Activated CD8-positive, alpha-beta memory T cell treated with anti-CD3 and anti-CD28 coated beads, Interleukin-2, amount 50 U/mL, for 24 hours (primary cell): ENCODE results near the gene ABCG2.
"Not testable (repeated sequence)": the region's sequence is repeated elsewhere in the genome, so short reads cannot be mapped to it uniquely, and the experiment has no call there.

ENCODE experiments used
- DNase-seq: peaks from one replicate; pipeline ENCODE4 v3.0.0-alpha.2; 2020; ENCODE audit errors: extremely low read depth

ABCG2 gene

DNA sequence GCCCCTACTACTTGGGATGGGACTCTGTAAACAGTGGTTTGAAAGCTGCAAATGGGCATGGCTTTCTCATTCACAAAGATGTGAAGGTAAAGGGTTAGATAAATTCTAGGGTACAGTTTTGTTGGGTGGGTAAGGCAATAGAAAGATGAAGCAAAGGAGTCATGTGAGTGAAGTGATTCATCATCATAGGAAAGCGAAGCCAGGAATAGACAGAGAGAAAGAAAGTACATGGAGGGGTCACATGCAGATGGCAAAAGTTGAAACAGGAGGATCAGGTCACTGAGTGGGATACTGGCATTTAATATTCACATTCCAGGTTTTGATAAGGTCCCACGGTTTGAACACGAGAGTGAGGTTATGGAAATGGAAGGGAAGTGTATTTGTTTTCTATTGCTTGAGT, 8.2 kb upstream of the ABCG2 start:
- no peak for DNase-seq

DNA sequence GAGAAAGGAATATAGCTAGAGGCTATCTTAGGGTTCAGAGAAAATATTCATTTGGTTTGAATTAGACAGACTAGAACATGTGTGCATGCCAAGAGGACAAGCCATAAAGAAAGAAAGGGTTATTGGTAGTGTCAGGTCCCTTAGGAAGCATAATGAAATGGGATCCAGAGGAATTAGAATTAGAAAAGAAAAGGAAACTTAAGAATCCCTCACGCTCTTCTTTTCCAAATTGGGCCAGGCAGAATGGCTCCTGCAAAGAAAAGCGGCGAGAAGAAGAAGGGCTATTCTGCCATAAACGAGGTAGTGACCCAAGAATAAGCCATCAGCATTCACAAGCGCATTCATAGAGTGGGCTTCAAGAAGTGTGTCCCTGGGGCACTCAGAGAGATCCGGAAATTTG, 4.9 kb upstream of the ABCG2 start:
- DNase-seq, result no peak

DNA sequence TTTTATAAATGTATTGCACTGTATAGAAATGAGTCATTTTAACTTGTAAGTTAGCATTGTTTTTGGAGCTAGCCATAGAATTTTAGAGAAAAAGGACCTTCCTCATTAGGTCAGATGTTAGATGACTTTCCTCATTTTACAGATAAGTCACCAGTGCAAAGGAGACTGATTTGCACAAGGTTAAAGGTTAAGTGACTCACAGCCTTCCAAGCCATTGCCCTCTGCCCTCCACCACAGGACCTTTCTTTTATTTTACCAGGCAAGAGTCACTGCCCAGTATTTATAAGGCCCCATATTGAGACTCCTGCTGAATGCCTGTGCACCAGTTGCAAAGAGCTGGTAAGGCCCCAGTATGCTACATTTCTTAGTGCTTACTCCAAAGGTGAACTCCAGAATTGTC, 4.2 kb upstream of the ABCG2 start:
- no peak for DNase-seq

DNA sequence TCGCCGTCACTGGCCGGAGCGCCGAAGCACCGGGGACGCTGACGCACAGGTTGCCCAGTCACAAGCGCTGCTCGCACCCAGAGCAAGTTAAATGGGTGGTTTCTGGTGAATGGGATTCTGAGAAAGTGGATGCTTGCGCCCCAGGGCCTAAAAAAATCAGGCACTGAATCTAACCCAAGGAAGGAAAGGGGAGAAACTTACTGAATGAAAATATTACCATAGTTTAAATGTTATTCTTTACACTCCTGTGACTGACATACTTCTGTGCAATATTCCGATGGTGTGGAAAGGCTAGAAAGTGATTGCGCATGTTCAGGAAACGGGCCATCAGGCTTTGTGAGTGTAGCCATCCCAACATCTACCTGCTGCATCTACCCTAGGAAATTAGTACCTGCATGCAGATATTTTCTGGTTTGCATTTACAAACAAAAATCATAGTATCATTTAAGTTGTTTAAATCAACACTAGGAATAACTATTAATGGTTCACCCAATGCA, 838 bp upstream of the ABCG2 start:
- DNase-seq, result no peak

DNA sequence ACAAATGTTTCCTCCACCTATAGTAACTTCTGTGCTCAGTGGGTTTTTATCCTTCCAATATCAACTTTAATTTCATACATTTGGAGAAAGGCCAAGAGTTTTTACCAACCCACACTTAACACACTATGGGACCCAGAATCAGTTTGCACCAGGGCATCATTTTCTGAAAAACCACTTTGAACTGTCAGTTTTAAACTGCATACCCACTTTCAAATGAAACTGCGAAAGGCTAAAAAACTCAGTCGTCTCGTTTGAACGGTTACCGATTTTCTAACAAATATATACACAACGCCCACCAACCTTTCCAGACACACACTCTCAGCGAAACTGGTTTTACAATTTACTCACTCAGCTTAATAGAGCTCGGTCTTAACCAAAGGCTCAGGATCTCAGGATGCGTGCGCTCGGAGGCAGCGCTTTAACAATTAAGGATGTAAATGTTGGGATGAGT, 376 bp downstream of the ABCG2 start:
- no peak for DNase-seq

DNA sequence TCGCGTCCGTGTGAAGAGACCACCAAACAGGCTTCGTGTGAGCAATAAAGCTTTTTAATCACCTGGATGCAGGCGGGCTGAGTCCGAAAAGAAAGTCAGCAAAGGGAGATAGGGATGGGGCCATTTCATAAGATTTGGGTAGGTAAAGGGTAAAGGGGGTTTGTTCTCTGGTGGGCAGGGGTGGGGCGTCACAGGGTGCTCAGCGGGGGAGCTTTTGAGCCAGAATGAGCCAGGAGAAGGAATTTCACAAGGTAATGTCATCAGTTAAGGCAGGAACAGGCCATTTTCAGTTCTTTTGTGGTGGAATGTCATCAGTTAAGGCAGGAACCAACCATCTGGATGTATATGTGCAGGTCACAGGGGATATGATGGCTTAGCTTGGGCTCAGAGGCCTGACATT, 6.1 kb downstream of the ABCG2 start:
- not testable (repeated sequence) for DNase-seq

DNA sequence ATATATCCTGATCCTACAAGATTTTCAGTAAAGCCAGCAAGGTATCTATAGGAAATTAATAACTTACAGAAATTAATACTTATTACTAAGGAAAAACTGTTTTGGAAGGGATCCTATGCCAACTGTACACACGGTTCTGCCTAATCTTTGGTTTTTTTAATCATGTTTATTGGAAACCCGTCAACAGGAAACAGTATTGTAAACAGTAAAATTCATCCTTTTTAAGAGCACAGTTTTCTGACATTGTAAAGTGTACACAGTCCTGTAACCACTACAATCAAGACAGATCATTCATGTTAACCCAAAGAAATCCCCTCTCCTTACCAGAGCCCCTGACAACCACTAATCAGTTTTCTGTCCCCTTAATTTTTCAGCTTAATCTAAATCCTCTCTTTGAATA, 9.9 kb downstream of the ABCG2 start:
- DNase-seq, result no peak

DNA sequence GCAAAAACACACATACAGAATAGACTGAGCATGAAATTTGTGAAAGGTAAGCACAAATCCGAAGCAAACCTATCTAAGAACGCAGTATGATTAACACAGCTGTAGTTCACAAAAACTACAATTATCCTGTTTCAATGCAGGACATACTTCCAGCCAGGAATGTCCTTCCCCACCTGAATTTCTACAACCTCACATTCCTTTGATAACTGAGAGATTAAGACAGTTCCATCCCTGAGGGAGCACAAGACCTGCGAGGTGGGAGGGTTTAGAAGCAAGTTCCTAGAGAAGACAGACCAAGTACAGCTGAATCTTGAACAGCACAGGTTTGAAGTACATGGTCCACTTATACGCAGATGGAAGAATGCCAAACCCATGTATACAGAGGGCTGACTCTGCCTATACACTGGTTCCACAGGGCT, 10.6 kb downstream of the ABCG2 start:
- no peak for DNase-seq

DNA sequence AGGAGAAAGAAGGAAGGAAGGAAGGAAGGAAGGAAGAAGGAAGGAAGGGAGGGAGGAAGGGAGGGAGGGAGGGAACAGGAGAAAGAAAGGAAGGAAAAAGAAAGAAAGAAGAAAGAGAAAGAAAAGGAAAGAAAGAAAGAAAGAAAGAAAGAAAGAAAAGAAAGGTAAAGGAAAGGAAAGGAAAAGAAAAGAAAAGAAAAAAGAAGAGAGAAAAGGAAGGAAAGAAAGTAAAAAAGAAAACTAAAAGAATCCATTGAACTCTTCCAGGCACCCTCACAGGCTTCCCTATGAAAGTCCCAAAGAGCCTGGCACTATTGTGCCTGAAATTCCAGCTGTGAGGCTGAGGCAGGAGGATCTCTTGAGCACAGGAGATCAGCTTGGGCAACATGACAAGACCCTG, 11.5 kb downstream of the ABCG2 start:
- DNase-seq, result no peak

DNA sequence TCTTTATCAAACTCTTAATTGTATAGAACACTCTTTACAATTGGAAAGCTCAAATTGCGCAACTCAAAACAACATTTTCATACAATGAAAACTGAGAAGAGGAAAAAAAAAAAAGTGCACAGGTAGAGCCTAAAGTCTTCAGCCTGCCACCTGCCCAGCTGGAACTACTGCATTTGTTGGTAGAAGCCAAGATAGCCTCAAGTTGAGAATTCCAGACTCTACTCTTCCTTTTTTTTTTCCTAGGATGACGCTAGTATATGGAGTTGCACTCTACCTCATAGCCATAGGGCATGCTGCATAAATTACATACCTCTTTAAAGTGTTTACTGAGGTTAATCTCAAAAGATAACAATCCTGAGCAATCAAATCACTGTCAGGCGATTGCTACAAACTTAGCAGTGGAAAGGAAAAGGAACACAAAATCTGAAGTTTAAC, 13.6 kb downstream of the ABCG2 start:
- no peak for DNase-seq

DNA sequence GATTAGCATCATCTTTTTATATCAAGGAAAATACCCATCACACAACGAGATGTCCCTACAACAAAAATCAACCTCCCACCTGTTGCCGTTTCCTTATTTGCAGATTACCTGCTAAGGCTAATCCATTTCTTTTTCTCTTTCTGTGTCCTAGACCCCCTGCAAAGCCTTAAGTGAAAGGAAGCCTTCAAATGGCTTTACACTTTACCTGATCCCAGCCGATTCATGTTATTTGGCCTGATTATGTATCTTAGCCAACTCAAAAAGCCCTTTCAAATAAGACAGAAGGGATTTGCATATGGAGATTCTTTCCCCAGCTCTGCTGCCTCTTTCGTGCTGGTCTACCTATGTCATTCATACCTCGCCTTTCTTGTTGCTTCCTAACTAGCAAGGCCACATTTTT, 14.4 kb downstream of the ABCG2 start:
- no peak for DNase-seq

DNA sequence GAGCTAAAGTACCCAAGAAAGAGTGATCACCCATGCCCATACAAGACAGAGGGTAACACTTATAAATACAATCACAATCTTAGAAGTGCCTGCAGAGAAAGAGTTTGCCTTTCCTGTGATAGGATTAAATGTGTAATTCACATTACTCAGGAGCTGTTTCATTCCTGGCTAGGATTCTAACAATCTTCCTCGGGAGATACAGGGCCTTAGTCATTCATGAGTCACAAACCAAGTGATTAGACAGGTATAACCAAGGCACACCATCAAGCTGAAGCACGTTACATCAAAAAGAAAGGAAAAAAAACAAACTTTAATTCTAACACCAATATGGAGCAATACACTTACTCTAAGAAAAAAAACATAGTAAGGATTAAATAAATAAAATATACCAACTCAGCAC, 14.9 kb downstream of the ABCG2 start:
- no peak for DNase-seq

DNA sequence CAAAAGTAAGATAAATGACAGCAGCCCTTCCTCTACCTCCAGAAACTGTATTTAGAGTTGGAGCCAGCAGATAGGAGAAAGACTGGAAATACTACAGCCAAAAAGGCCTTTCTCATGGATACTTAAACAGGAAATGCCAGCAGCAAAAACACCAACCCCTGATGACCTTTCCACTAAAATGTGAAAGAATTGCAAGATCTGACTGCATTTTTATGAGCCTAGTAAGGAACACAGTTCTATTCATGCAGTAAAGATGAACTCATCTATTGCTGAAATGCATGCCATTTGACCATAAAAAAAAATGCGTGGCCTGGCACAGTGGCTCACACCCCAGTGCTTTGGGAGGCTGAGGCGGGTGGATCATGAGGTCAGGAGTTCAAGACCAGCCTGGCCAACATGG, 19.9 kb downstream of the ABCG2 start:
- DNase-seq, result no peak

DNA sequence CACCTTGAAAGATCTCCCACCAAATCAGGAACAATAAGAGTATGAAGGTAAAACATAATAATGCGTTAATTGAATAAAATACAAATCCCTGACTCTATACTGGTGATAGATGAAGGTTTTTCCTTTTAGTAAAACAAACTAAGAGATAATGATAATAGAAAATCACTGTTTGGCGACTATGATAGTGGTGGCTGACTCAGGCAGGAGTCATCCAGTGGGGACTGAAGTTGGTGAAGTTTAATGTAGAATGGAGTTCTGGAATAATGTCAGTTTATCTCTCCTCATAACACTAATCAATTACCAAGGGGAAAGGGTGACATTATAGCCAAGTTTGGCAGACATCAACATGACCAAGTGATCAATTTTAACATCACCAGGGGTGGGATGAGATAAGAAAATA, 21.3 kb downstream of the ABCG2 start:
- DNase-seq, result no peak

DNA sequence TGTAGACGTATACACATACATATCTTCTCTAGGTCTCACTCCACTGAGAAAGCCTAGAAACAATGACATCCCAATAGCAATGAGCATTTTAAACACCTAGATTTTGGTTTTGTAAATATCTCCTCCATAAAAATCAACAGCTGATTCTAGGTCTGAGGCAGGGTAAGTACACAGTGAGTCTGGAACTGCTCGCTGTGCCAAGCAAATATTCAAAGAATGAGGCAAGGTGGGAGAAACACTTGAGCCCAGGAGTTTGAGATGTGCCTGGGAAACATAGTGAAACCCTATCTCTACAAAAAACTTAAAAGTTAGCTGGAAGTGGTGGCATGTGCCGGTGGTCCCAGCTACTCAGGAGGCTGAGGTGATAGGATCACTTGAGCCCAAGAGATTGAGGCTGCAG, 22.2 kb downstream of the ABCG2 start:
- no peak for DNase-seq

DNA sequence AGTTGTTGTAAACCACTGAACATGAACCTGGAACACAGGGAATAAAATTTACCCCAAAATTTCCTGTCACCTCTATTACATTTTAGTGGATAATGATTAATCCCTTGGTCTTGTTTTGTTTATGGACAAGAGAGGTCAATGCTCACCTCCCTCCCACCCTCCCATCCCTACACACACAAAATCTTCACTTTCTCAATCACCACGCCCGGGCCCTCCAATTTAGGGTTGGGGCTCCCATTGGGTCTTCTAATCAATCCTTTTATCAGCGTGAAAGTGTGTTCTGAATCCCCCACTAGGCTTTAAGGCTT, 23.1 kb downstream of the ABCG2 start:
- no peak for DNase-seq

DNA sequence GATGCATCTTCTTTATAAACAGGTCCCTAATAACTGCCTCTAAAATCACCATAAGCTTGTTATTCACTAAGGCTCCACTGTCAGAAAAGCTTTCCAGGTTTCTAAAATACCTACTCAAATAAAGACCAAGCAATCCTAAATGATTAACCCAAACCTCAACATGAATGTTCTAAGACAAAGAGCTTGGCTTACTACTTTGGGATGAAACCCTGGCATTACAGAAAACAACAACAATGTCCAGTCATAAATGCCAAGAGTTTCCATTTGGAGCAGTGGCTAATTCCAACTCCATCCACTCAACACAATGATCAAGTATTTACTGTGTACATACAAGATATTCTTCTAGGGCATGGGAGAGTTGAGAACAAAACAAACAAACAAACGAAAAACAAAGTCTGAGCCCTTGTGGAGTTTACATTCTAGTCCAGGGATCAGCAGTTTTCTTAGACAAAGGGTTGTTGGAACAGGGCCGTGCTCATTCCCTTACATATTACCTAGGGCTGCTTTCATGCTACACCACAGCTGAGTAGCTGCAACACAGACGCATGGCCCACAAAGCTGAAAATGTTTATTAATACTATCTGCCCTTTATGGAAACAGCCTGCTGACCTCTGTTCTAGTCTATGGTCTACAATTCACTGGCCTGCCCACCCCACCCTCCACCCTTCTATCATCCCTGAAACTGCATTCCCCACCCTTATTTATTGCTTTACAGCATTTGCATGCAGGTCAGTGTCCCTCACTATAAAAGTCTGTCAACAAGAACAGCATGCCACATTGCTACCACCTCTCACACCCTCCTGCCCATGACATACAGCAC, 23.7 kb downstream of the ABCG2 start:
- DNase-seq, result no peak

DNA sequence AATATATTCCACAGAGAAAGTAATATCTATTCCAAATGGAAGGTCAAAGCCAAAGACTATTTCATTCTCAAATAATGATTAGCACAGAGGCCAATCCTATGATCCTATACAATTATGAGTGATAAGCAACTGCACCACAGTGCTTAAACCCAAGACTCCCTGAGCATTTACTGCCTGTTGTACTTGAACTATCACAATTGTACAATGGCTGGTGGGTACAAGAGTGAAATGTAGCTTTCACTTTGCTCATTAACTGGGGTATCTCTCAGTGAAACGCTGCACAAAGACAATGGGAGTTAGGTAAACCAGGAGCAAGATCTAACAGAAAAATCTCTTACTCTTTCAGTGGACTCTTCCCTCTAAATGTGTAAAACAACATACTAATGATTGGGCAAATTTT, 24.3 kb downstream of the ABCG2 start:
- DNase-seq, result no peak

DNA sequence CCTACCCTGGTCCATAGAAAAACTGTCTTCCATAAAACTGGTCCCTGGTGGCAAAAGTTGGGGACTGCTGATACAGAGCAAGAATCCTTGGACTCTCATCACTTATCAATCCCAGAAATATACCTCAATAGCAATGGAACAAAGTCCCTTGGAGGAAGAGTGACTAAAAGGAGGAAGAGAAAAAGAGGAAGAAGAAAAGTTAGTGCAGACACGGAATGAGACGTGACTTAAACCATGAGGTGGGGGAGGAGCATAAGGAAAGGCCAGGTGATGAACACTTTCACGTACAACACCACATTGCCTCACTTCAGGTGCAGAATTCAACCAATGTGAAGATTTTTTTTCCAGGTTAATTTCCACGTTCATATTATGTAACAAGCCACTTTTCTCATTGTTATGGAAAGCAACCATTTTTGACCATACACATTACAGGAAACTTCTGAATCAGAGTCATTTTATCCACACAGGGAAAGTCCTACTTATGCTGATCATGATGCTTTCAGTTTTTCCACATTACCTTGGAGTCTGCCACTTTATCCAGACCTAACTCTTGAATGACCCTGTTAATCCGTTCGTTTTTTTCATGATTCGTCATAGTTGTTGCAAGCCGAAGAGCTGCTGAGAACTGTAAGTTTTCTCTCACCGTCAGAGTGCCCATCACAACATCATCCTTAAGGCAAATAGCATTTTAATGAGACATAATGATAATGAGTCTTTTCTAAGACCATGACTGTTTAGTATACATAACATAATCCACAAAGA, 27.7 kb downstream of the ABCG2 start:
- DNase-seq, result no peak

DNA sequence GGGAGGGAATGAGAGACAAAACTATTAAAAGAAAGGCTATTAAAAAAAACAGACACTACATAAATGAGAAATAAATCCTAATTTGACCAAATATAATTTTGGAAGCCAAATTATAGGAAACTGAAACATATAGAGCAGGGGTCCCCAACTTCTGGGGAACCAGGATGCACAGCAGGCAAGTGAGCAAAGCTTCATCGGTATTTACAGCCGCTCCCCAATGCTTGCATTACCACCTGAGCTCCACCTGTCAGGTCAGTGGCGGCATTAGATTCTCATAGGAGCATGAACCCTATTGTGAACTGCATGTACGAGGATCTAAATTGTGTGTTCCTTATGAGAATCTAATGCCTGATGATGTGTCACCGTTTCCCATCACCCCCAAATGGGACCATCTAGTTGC, 28.4 kb downstream of the ABCG2 start:
- no peak for DNase-seq

DNA sequence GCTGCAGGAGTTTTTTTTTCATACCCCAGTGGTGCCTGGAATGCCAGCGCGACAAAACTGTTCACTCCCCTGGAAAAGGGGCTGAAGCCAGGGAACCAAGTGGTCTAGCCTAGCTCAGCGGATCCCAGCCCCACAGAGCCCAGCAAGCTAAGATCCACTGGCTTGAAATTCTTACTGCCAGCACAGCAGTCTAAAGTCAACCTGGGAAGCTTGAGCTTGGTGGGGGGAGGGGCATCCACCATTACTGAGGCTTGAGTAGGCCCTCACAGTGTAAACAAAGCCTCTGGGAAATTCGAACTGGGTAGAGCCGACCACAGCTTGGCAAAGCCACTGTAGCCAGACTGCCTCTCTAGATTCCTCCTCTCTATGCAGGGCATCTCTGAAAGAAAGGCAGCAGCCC, 36.2 kb downstream of the ABCG2 start:
- DNase-seq, result not testable (repeated sequence)

DNA sequence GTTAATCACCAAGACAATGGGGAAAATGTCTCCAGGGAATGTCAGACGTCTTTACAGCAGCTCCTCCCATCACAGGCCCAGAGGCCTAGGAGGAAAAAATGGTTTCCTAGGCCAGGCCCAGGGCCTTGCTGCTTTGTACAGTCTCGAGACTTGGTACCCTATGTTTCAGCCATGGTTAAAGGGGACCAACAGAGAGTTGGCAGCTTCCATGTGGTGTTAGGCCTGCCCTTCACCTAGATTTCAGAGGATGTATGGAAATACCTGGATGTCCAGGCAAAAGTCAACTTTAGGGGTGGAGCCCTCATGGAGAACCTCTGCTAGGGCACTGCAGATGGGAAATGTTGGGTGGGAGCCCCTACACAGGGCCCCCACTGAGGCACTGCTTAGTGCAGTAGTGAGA, 38.5 kb downstream of the ABCG2 start:
- no peak for DNase-seq

DNA sequence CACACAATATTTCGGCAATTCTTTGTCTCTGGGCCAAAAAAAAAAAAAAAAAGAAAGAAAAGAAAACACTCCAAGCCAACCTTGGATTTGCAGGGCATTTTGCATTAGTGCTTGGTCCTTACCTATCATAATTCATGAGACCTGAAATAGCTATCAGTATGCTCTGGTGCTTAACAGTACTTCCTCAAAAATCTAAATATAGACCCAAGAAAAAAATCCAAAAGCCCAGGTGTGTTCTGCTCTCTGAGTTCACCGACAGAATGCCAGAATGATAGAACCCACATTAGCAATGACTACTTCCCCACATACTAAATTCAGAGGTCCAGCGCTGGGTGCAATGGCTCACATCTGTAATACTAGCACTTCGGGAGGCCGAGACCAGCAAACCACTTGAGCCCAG, 42.9 kb downstream of the ABCG2 start:
- DNase-seq, result no peak
